Measurements from ENCODE around the gene ARHGEF37.

DNA sequence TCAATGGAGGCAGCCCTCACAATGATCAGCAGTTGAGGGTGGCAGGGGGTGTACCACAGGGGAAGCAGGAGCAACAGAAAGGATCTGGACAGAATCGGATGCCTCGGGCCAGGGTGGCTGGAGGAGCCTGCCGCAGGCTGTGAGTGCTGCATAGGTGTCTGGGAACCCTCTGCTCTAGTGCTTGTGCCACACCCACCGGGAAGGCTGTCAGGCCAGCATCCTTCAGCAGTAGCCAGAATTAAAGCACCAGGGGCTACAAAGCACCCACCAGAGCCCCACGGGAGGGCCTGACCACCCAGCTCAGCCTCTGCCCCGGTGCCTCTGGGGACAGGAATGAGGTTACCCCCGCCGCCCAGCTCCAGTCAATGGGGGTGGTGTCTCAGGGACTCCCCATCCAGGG, 49.0 kb downstream of the ARHGEF37 start:
- TF ChIP-seq TAF1 (IDR thresholded peaks at IDR 0.05; ENCODE audit: borderline replicate concordance, low read depth, low read length) (no peak), POLR2A (IDR thresholded peaks at IDR 0.05; ENCODE audit: low read depth, low read length) (no peak), POLR2AphosphoS5 (IDR thresholded peaks at IDR 0.05; ENCODE audit: low read depth, low read length) (no peak)
